ENCODE results near the gene GPR78.

GPR78 gene, protein sequence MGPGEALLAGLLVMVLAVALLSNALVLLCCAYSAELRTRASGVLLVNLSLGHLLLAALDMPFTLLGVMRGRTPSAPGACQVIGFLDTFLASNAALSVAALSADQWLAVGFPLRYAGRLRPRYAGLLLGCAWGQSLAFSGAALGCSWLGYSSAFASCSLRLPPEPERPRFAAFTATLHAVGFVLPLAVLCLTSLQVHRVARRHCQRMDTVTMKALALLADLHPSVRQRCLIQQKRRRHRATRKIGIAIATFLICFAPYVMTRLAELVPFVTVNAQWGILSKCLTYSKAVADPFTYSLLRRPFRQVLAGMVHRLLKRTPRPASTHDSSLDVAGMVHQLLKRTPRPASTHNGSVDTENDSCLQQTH

DNA sequence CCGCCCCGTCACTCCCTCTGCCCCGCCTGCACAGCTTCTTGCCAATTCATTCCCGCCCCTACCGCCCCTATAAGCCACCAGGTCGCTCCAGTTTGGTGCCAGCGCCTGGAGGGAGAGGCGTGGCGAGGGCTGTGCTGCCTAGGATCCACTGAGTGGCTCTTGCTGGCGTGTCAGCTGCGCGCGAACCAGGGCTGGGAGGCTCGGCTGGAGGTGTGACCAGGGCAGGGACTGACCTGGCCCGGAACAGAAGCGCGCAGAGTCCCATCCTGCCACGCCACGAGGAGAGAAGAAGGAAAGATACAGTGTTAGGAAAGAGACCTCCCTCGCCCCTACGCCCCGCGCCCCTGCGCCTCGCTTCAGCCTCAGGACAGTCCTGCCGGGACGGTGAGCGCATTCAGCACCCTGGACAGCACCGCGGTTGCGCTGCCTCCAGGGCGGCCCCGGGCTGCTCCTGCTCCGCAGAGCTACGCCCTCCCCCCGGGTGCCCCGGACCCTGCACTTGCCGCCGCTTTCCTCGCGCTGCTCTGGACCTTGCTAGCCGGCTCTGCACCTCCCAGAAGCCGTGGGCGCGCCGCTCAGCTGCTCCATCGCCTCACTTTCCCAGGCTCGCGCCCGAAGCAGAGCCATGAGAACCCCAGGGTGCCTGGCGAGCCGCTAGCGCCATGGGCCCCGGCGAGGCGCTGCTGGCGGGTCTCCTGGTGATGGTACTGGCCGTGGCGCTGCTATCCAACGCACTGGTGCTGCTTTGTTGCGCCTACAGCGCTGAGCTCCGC lies at the start of gene GPR78:
Gene GPR78, plus strand, starts transcription at position 72 of the 773 bp plus-strand sequence. Its CDS starts 591 bp downstream, at position 663.
- peak in 1 of 56 donors; percentile 13 for DNase-seq

DNA sequence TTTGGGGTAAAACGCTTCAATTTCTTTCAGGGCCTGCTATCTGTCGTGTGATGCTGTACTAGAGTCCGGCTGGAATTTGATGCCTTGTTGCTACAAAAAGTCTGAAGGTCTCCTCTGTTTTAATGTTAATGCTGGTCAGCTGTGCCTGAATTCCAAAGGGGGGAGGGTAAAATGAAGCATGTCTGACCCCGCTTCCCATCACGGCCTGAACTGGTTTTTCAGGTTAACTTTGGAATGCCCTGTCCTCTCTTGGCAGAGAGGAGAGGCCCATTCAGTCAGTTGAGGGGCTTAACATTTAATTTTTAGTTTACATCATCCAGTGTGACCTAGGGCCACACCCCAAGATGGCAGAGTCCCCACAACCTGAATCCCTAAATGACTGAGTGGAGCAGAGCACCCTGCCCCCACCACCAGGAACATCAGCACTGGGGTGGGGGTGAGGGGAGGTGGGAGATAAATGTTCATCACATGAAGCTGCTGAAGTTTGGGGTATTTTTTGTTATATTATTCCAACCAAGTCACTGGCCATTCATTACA lies 47.9 kb upstream of the GPR78 start:
- no peak for DNase-seq

DNA sequence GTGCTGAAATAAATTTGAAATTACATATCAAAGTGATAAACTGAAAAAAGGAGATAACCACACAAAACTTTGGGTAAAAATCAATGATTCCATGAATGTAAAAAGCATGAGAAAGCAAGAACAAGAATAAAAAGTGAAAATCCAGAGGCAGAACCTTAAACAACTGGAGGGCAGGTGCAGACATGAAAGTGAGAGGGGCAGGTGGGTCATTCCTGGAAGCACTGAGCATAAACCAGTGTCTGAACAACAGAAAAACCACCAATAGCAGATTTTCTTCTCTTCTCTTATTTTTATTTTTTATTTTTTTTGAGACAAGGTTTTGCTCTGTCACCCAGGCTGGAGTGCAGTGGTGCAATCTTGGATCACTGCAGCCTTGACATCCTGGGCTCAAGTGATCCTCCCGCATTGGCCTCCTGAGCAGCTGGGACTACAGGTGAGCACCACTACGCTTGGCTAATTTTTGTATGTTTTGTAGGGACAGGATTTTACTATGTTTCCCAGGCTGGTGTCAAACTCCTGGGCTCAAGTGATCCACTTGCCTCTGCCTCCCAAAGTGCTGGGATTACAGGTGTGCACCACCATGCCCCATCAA lies 46.8 kb upstream of the GPR78 start:
- DNase-seq: no peak

DNA sequence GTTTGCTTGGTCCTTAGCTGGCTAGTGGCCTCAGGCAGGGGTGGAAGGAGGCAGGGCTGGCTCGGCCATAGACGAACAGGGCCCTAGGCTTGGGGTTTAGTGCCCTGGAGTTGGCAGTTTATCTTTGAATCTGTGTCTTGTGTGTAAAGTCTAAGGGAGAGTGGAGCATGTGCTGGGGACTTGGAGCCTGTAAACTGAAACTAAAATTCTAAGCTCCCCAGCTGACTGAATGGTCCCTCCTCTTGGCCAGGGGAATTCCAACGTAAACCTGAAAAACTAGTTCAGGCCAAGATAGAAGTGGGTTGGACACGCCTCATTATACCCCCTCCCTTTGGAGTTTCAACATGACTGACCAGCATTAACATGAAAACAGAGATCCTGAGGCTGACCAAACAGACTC lies 46.1 kb upstream of the GPR78 start:
- no peak for DNase-seq

DNA sequence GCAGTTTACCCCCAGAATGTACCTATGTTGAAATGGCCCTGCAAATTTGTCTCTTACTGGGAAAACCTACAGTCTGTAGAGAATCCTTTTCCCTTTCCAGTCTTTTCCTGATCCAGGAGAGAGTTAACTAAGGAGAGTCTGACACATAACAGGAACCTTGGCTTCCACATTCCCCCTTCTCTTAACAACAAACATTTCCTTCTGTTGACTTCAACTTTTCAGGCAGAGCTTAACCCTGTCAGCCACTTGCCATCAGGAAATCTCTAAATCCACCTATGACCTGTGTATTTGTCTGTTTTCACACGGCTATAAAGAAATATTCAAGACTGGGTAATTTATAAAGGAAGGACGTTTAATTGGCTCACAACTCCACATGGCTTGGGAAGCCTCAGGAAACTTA lies 45.6 kb upstream of the GPR78 start:
- no peak for DNase-seq

DNA sequence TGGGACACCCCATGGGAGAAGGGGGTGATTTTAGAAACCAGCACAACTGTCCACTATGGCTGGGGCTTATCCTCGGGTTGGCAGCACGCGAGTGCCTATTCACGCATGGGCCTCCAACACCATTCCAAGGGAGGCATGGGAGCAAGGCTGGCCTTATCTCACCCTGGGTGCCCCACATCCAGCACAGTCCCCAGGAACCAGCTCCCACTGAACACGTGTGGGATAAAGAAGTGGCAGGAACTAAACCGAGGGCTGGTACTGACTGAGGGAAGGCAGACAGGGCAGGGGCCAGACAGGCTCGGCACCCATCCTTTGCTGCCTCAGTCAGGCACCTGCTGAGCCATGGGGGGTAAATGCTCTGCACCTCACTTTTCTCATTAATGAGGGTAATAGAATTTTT lies 43.7 kb upstream of the GPR78 start:
- no peak for DNase-seq

DNA sequence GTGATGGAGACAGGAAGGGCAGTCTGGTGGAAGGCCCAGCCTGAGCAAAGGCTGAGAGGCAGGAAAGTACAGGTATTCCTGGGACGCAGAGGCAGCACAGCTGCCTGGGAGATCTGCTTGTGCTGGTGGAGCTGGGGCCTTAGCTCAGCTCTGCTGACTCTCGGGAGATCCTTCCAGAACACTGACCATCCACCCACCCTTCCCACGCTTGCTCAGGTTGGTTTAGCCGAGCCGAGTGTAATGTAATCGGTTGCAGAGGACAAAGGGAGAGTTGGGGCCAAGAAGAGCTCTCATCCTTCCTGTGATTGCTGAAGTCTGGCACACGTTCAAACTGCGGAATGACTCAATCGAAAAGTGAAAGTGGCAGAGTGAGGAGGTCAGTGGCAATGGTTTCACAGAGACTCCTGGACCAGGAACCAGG lies 43.1 kb upstream of the GPR78 start:
- DNase-seq: peak in 2 of 56 donors; percentile 5 to 8

DNA sequence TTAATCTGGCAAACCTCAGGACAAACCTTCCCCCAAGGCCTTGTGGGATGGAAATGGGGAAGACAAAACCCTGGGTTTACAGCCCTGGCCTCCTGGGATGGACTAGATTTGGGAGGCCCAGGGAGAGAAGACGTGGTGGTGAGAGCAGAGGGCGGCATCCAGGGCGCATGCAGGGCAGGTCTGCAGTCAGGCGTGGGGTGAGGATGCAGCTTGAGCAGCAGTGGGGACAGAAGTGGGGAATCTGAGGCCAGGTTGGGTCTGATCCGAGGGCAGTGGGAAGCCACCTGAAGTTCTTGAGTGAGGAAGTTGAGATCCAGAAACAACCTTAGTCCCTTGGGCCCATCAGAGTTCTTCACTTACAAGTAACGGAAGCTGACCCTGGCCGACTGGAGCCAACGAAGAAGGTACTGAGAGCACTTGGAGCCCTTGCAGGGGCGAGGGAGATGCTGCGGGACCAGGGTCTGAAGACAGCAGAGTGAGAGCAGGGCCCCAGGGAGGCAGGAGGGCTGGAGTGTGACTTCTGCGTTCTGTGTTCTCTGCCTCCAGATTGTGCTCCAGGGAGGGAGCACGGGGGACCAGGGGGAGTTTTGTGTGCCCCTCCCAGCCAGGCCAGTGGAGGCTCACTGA lies 42.0 kb upstream of the GPR78 start:
- no peak for DNase-seq

DNA sequence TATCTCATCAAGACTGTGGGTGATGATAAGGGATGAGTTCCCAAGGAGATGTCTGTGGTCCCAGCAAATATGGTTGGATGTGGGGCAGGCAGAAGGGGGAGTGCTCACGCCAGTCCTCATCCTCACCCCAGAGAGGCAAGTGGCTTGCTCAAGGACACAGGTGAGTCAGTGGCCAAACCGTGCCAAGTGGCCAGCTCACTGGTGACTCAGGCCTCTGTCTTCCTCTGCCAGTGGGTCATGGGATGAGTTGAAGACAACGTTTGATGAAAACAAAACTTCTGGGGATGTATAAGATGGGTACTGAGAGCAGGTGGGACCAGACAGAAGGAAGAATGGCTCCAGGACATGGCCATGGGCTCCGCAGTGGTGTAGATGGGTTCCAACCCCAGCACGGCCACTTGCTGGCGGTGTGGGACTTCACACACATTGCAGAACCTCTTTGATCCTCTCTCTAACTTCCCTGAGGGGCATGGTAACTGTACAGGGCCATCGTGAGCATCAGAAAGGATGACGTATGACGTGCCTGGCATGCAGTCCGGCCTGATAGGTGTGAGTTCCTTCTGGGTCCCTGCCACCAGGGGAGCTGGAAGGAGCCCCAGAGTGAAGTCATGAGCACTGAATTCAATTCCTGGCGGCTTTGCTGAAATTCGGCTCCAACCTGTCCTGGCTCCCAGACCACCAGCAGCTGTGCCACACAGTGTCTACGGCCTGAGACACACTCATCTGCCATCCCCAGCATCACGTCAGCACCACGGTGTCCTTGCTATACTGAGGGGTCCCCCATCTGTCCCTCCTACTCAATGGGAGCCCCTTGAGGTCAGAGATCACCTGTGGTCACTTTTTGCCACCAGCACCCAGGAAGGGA lies 41.3 kb upstream of the GPR78 start:
- no peak for DNase-seq

DNA sequence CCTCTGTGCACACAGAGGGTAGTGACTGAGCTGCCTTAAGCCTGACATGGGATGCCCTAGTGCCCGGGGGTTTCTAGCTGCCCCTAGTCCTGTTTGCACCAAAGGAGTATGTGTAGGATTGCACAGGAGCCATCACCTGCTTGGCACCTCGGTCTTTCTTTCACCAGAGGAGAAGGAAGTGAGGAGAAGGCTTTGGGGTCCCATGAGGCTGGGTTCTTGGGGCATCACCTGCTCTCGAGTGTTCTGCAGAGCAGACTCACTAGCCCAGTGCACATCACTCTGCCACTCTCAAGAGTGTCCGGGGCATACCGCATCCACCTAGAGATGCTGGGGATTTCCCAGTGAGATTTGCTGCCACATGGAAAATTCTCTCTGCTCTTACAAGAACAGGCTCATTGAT lies 40.5 kb upstream of the GPR78 start:
- DNase-seq: no peak

DNA sequence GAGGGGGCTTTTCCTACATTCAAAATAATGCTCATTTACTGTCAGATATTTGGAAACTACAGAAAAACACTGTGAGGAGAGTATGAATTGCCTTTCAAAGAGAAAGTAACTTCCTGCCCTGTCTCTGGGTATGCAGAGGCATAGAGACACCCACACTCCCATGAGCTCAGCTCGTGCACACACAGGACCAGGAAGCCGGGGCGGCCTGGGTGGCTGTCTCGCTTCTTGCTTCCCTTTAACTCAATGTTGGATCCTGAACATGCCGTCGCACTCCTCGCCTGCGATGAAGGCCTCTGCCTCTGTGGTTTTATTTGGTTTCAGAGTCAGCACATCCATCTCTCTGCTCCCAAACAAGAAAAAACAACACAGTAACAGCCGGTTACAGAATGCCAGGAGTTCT lies 40.1 kb upstream of the GPR78 start:
- peak in 1 of 56 donors; percentile 26 for DNase-seq

DNA sequence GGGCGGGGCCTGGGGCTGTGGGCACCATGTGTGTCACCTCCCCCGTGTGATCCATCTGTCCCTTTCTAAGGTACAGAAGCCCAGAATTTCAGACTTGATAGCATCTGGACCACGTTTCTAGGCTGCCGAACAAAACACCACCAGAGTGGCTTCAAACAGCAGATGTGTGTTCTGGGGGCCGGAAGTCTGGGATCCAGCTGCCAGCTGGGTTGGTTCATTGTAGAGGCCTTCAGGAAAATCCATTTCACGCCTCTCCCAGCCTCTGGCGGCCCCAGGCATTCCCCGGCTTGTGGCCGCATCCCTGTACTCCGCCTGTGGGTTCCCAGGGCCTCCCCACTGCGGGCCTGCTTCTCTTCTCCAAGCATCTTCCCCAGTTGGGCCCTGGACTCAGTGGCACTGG lies 39.6 kb upstream of the GPR78 start:
- DNase-seq: no peak

DNA sequence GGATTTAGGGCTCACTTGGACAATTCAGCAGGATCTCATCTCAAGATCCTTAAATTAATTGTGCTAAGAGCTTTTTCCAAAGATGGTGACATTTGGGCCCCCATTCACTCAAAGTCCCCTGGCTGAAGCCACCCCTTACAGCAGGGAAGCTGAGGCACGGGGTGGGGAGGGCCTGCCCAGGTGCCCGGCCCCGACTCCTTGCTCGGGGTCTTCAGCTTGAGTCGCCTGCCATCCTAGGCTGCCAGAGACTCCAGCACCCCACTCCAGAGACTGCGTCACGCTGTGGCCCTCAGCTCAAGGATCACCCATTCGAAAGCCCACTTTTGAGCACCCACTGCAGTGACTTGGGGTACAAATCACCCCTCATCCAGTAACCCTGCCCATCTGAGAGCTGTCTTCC lies 39.2 kb upstream of the GPR78 start:
- no peak for DNase-seq

DNA sequence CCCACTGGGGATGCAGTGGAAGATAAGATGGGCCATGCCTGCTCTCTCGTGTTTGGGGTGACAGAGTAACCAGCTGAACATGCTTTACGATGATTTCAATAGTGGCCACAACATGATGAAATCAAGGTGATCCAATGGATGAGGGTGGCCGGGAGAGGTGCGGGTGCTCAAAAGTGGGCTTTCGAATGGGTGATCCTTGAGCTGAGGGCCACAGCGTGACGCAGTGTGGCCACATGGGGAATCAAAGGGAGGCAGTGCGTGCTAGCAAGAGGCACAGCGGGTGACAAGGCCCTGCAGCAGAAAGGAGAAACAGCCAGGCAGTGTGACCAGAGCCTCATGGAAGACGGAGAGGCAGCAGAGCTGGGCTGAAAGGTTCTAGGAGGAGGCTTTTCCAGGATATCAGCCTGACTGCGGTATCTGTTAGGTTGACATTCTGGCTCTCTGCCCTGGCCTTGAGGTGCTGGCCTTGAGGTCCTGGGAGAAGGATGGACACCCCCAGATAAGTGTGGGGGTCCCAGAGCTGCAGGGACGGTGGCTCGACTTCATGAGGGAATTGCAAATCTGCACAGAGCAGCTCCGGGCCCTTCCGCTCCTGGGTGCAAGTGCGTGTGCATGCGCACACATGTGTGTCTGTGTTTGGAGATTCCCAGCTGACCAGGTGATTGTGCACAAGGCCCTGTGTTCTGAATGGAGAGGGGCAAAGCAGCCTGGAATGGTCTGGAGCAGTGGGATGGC lies 38.0 kb upstream of the GPR78 start:
- DNase-seq: no peak

DNA sequence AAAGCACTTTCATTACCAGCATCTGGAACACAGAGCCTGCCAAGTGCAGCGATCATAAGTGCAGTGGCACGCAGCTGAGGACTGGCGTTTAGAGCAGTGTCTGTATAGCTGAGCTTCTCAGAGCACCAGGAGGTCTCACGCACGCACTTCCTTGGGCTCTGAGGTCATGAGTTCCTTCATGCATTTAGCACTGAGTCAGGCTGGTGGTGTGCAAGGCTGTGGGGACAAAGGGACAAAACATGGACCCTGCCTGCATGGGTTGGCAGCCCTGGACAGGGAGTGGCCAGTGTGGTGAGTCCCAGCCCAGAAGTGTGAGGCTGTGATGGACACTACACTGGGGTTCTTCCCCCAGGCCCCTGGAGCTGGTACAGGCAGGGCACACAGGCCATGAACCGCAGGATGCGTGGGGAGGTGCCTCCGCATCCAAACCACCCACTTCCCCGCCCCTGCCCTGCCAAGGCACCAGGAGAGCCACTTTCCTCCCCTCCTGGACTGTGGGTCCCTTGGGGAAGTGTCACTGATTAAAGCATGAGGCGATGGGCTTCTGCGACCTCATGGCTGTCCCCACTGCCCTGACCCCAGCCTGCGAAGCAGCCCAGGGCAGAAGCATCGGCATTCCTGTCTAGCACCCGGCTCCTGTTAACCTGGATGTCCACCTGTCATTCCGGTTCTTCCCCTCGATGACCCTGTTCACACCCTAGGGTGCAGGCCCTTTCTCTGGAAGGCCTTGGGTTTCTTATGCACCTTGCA lies 37.2 kb upstream of the GPR78 start:
- no peak for DNase-seq

DNA sequence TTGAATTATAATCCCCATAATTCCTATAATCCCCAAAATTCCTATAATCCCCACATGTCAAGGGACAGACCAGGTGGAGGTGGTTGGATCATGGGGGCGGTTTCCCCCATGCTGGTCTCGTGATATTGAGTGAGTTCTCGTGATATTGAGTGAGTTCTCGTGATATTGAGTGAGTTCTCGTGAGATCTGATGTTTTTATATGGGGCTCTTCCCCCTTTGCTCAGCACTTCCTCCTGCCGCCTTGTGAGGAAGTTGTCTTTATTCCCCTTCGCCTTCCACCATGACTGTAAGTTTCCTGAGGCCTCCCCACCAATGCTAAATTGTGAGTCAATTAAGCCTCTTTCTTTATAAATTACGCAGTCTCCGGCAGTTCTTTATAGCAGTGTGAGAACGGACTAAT lies 36.6 kb upstream of the GPR78 start:
- no peak for DNase-seq

DNA sequence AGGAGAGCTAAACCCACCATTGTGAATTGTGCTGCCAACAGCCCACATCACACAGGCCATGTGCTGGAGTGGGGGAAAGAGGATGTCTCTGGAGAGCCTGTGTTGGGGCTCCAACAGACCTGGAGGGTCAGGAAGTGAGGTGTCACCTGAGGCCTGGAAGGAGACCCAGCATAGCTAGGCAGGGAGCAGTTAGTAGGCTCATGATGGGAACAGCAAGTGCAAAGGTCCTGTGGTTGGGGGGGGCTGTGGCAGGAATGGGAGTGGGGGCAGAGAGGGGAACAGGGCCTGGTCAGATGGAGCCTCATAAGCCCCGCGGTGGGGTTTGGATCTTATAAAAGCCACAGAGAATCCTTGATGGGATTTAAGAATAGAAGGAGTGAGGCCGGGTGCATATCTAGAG lies 35.9 kb upstream of the GPR78 start:
- DNase-seq: no peak

DNA sequence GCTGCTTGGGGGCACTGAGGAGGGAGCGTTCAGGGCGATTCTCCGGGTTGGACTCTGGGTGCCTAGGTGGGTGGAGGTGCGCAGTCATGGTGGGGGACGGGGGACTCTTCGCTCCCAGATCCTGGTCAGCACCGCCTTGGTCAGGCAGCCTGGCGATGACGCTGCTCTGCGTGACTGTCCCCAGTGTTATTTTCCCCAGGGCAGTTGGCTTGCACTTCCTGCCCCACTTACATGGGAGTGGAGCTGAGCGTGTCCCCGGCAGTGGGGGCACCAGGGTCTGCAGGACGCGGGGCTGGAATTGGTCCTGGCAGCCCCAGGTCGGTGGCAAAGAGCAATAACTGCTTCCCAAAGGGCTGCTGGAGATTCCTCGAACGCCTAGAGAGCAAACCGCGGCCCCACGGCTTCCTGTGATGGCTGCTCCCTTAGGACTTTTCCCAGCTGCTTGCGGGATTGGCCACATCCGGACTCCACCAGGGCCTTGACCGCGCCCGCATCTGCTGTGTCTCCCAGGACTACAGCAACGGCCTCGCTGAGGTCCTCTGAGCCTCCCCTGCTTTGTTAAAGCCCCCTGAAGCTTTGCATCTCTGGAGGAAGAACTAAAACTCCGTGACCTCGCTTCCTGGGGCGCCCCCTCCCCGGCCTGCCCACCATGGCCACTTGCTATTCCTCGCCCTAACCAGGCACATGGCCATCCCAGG lies 35.3 kb upstream of the GPR78 start:
- DNase-seq: no peak

DNA sequence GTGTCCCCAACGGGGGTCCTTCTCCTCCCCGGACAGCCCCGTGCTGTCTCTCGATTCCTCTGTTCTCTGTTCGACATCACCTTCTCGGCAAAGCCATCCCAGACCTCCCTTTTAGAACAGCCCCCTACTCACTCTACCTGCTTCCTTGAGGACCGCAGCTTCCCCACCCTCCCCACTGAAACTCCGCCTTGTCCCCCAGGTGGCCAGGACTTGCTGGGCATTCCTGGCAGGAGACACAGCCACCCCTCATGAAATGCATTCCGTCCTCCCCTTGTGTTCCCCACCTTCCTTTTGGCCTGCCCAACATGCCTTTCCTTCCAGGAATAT lies 34.8 kb upstream of the GPR78 start:
- no peak for DNase-seq

Data from amygdala (tissue), 56 donors.